B cell (primary cell): ENCODE data around the gene NCKAP5L.

ENCODE experiments used
- CTCF ChIP-seq: fragments of 200-600 bp; IDR thresholded peaks from one replicate; pipeline ENCODE4 v1.8.0; 2022; ENCODE audit warnings: antibody characterized with exemption, mild to moderate bottlenecking
- EZH2 ChIP-seq: IDR thresholded peaks from 2 replicates; pipeline ENCODE4 v1.6.1; 2012; ENCODE audit warnings: borderline replicate concordance, low read depth, mild to moderate bottlenecking, moderate library complexity, low read length; ENCODE audit not compliant: insufficient read depth, poor library complexity, severe bottlenecking

- TF ChIP-seq CTCF = no peak
- TF ChIP-seq EZH2 = no peak
These were observed 48.6 kb downstream of the NCKAP5L start for GRCh38 chr12:49779581-49779980.
